Neuronal stem cell (in vitro differentiated cells): ENCODE measurements around the gene OVCH2.

Source experiments
- DNase-seq: peaks from one replicate; pipeline ENCODE4 v3.0.0-alpha.2; 2013; ENCODE audit warnings: low spot score
- H2AFZ ChIP-seq: one replicate; pipeline ENCODE4 v1.6.1; 2013; ENCODE audit warnings: mild to moderate bottlenecking, low read length, inconsistent platforms
- H2AK5ac ChIP-seq: 2 replicates; pipeline ENCODE4 v1.6.1; 2013; ENCODE audit warnings: low read depth, mild to moderate bottlenecking, inconsistent platforms, low read length, moderate library complexity, mixed read lengths
- H2BK120ac ChIP-seq: 2 replicates; pipeline ENCODE4 v1.6.1; 2013; ENCODE audit warnings: low read depth, mild to moderate bottlenecking, inconsistent platforms, low read length, moderate library complexity, mixed read lengths
- H2BK12ac ChIP-seq: one replicate; pipeline ENCODE4 v1.6.1; 2013; ENCODE audit warnings: low read length, inconsistent platforms
- H2BK15ac ChIP-seq: 2 replicates; pipeline ENCODE4 v1.6.1; 2013; ENCODE audit warnings: mild to moderate bottlenecking, low read length, inconsistent platforms, mixed read lengths
- H2BK5ac ChIP-seq: one replicate; pipeline ENCODE4 v1.6.1; 2013; ENCODE audit warnings: inconsistent platforms, mild to moderate bottlenecking, low read length, moderate library complexity
- H3K14ac ChIP-seq: one replicate; pipeline ENCODE4 v1.6.1; 2013; ENCODE audit warnings: low read length, inconsistent platforms
- H3K18ac ChIP-seq: 2 replicates; pipeline ENCODE4 v1.6.1; 2013; ENCODE audit warnings: low read length, inconsistent platforms
- H3K23ac ChIP-seq: 2 replicates; pipeline ENCODE4 v1.6.1; 2013; ENCODE audit warnings: low read depth, mild to moderate bottlenecking, mixed read lengths, low read length, inconsistent platforms; ENCODE audit not compliant: poor library complexity
- H3K27ac ChIP-seq: replicated peaks from 3 replicates; pipeline ENCODE4 v1.5.1; 2013; ENCODE audit warnings: low read length, inconsistent platforms
- H3K27me3 ChIP-seq, 3 experiments: 2 replicates each; pipeline ENCODE4 v1.6.1; 2013; ENCODE audit warnings: low read length in 3 of 3, mild to moderate bottlenecking in 2 of 3, inconsistent platforms in 1 of 3, low read depth in 1 of 3, mixed read lengths in 1 of 3, moderate library complexity in 1 of 3; ENCODE audit not compliant: control insufficient read depth in 3 of 3, insufficient read depth in 3 of 3
- H3K36me3 ChIP-seq, 2 donors: replicated peaks in 1 of 2; 2 replicates each; pipeline ENCODE4 v1.6.1; 2013; ENCODE audit warnings: low read length in 2 of 2; ENCODE audit not compliant: control insufficient read depth in 2 of 2, insufficient read depth in 2 of 2
- H3K4ac ChIP-seq: 2 replicates; pipeline ENCODE4 v1.6.1; 2013; ENCODE audit warnings: inconsistent platforms, mild to moderate bottlenecking, low read length, moderate library complexity
- H3K4me1 ChIP-seq, 2 donors: 1 replicate in 1 of 2; 2 replicates in 1 of 2; pipeline ENCODE4 v1.6.1; 2013; ENCODE audit warnings: low read length in 2 of 2, low read depth in 1 of 2; ENCODE audit not compliant: control insufficient read depth in 2 of 2, insufficient read depth in 1 of 2
- H3K4me2 ChIP-seq: one replicate; pipeline ENCODE4 v1.6.1; 2013; ENCODE audit warnings: mild to moderate bottlenecking, low read length, inconsistent platforms; ENCODE audit not compliant: insufficient read depth, poor library complexity, severe bottlenecking
- H3K4me3 ChIP-seq, 2 donors: 2 replicates each; pipeline ENCODE4 v1.5.1; 2013; ENCODE audit warnings: low read length in 2 of 2, mild to moderate bottlenecking in 2 of 2, inconsistent platforms in 1 of 2, moderate library complexity in 1 of 2
- H3K79me1 ChIP-seq: one replicate; pipeline ENCODE4 v1.6.1; 2013; ENCODE audit warnings: low read depth, mild to moderate bottlenecking, inconsistent platforms, low read length, moderate library complexity
- H3K9ac ChIP-seq: one replicate; pipeline ENCODE4 v1.6.1; 2013; ENCODE audit warnings: mild to moderate bottlenecking, low read depth, low read length, inconsistent platforms; ENCODE audit not compliant: poor library complexity
- H3K9me3 ChIP-seq, 2 donors: replicated peaks in 1 of 2; 2 replicates each; pipeline versions ENCODE3 to v1.6.1; 2013; ENCODE audit warnings: low read length in 2 of 2, mild to moderate bottlenecking in 2 of 2, inconsistent platforms in 1 of 2, low read depth in 1 of 2, mixed read lengths in 1 of 2, moderate library complexity in 1 of 2; ENCODE audit not compliant: control insufficient read depth in 2 of 2, insufficient read depth in 1 of 2
- H4K8ac ChIP-seq: one replicate; pipeline ENCODE4 v1.6.1; 2013; ENCODE audit warnings: low read depth, mild to moderate bottlenecking, inconsistent platforms, low read length, moderate library complexity
- H4K91ac ChIP-seq: one replicate; pipeline ENCODE4 v1.6.1; 2013; ENCODE audit warnings: low read length, low read depth, mild to moderate bottlenecking, inconsistent platforms; ENCODE audit not compliant: poor library complexity
- WGBS, 2 donors: extraction: QIAGEN DNeasy Blood & Tissue Kit; methylation state at CpG; one replicate each; pipeline ENCODE4 v1.1.7; 2013; ENCODE audit warnings: missing lambda C conversion rate in 2 of 2, mixed read lengths in 1 of 2; ENCODE audit not compliant: insufficient read length in 2 of 2, insufficient replicate concordance in 1 of 2; ENCODE audit errors: extremely low coverage in 2 of 2; 5-methylcytosine and 5-hydroxymethylcytosine counted together

Gene OVCH2

GRCh38 chr11:7668464-7668863, 37.8 kb downstream of the OVCH2 start:
- Histone ChIP-seq H3K27ac (no peak overlapping the region), H2BK15ac (no peak overlapping the region), H3K4me2 (no peak overlapping the region), H4K8ac (no peak overlapping the region), H3K79me1 (peaks cover 5% of the 10 kb centered on the region), H3K4me1 (peaks cover 18 to 20% of the 10 kb centered on the region in 2 donors), H3K14ac (no peak overlapping the region), H3K36me3 (peaks cover 0 to 20% of the 10 kb centered on the region in 2 donors), H2BK12ac (no peak overlapping the region), H3K18ac (no peak overlapping the region), H3K23ac (no peak overlapping the region), H3K4me3 (no peak overlapping the region), H3K9me3 (peaks cover 4 to 17% of the 10 kb centered on the region in 2 donors), H2BK120ac (peak overlapping the region; percentile 8), H3K9ac (no peak overlapping the region), H2AFZ (peak overlapping the region; percentile 54), H2AK5ac (no peak overlapping the region), H2BK5ac (no peak overlapping the region), H3K27me3 (peaks cover 0 to 11% (median 0%) of the 10 kb centered on the region in 3 experiments), H4K91ac (no peak overlapping the region), H3K4ac (no peak overlapping the region)
- no peak for DNase-seq
- WGBS, 2 donors = no CpG with 5 or more reads among the region's 7 CpGs

- Histone ChIP-seq H3K4me3 (no peak overlapping the region), H2AFZ (no peak overlapping the region), H4K91ac (no peak overlapping the region), H2AK5ac (peak overlapping the region; percentile 64), H3K9me3 (peaks cover 4 to 17% of the 10 kb centered on the region in 2 donors), H2BK5ac (no peak overlapping the region), H3K27ac (no peak overlapping the region), H3K18ac (peak overlapping the region; percentile 5), H3K36me3 (peaks cover 0 to 18% of the 10 kb centered on the region in 2 donors), H3K9ac (no peak overlapping the region), H2BK12ac (no peak overlapping the region), H3K79me1 (peaks cover 2% of the 10 kb centered on the region), H2BK15ac (no peak overlapping the region), H3K27me3 (peaks cover 0 to 6% (median 0%) of the 10 kb centered on the region in 3 experiments), H2BK120ac (no peak overlapping the region), H3K4me2 (no peak overlapping the region), H4K8ac (no peak overlapping the region), H3K23ac (peak overlapping the region; percentile 4), H3K4me1 (peaks cover 11 to 20% of the 10 kb centered on the region in 2 donors), H3K14ac (no peak overlapping the region), H3K4ac (no peak overlapping the region)
- DNase-seq = no peak
- no CpG with 5 or more reads among the region's 2 CpGs for WGBS, 2 donors
Measured at GRCh38 chr11:7667460-7667859, 38.8 kb downstream of the OVCH2 start.

- H2AK5ac ChIP-seq = no peak overlapping the region
- peaks cover 2% of the 10 kb centered on the region for H3K79me1 ChIP-seq
- no peak overlapping the region for H2BK15ac ChIP-seq
- no peak overlapping the region for H2AFZ ChIP-seq
- H3K9ac ChIP-seq = no peak overlapping the region
- H3K4me2 ChIP-seq = no peak overlapping the region
- no peak overlapping the region for H3K18ac ChIP-seq
- H3K4me3 ChIP-seq = no peak overlapping the region
- no peak overlapping the region for H2BK12ac ChIP-seq
- no peak overlapping the region for H4K8ac ChIP-seq
- H3K23ac ChIP-seq = no peak overlapping the region
- WGBS, 2 donors = no CpG with 5 or more reads among the region's 7 CpGs
- peaks cover 0 to 6% (median 0%) of the 10 kb centered on the region in 3 experiments for H3K27me3 ChIP-seq
- H2BK5ac ChIP-seq = no peak overlapping the region
- H3K27ac ChIP-seq = no peak overlapping the region
- DNase-seq = no peak
- H3K36me3 ChIP-seq = peaks cover 0 to 18% of the 10 kb centered on the region in 2 donors
- no peak overlapping the region for H4K91ac ChIP-seq
- no peak overlapping the region for H3K4ac ChIP-seq
- no peak overlapping the region for H3K14ac ChIP-seq
- H2BK120ac ChIP-seq = no peak overlapping the region
- H3K9me3 ChIP-seq = peaks cover 4 to 17% of the 10 kb centered on the region in 2 donors
- peaks cover 11 to 20% of the 10 kb centered on the region in 2 donors for H3K4me1 ChIP-seq
Measured at GRCh38 chr11:7666292-7666866, 39.9 kb downstream of the OVCH2 start.

- H4K91ac ChIP-seq = no peak overlapping the region
- no peak overlapping the region for H3K14ac ChIP-seq
- H3K36me3 ChIP-seq = peaks cover 0 to 18% of the 10 kb centered on the region in 2 donors
- no peak overlapping the region for H3K4me3 ChIP-seq
- H2BK15ac ChIP-seq = no peak overlapping the region
- H2AK5ac ChIP-seq = peak overlapping the region; percentile 22
- H3K9me3 ChIP-seq = peaks cover 4 to 17% of the 10 kb centered on the region in 2 donors
- no peak overlapping the region for H2AFZ ChIP-seq
- no peak for DNase-seq
- peaks cover 0 to 3% (median 0%) of the 10 kb centered on the region in 3 experiments for H3K27me3 ChIP-seq
- no peak overlapping the region for H2BK120ac ChIP-seq
- H3K9ac ChIP-seq = no peak overlapping the region
- H3K4ac ChIP-seq = no peak overlapping the region
- no peak overlapping the region for H2BK5ac ChIP-seq
- H3K4me2 ChIP-seq = no peak overlapping the region
- peaks cover 11 to 20% of the 10 kb centered on the region in 2 donors for H3K4me1 ChIP-seq
- peak overlapping the region; percentile 25 for H3K18ac ChIP-seq
- peaks cover 2% of the 10 kb centered on the region for H3K79me1 ChIP-seq
- peak overlapping the region; percentile 15 for H3K23ac ChIP-seq
- no peak overlapping the region for H3K27ac ChIP-seq
- WGBS, 2 donors = no CpG with 5 or more reads among the region's 20 CpGs
- peak overlapping the region; percentile 43 for H2BK12ac ChIP-seq
- no peak overlapping the region for H4K8ac ChIP-seq
Measured at GRCh38 chr11:7665473-7666291, 40.6 kb downstream of the OVCH2 start.
